IMR-90 (cell line): ENCODE data around the gene ZNF236. TPM values are rescaled to one million over a fixed set of nuclear protein-coding genes. Genes with fewer than 3 reads are reported as not detected.

Experiments used
- ATAC-seq: fragments of 200-7000 bp; cut with Tn5 transposase; 2 replicates; pipeline ENCODE4 v1.9.1; 2020; ENCODE audit warnings: low read depth, mild to moderate bottlenecking, moderate library complexity
- BruUV-seq: library from RNA; stranded (reverse); fragments of 400-500 nt; replicated peaks from 2 replicates; lab custom pipeline; 2021; lab: Mats Ljungman, UMichigan
- CTCF ChIA-PET: fragments of 300-600 bp; formaldehyde crosslinking; extraction: SDS; loops from one replicate; lab custom pipeline; 2021; ENCODE audit warnings: antibody characterized with exemption; lab: Yijun Ruan, JAX
- POLR2A ChIA-PET: fragments of 300-600 bp; sonication (Branson Sonifier 250); formaldehyde crosslinking; loops from one replicate; lab custom pipeline; 2022; ENCODE audit warnings: antibody characterized with exemption; ENCODE audit not compliant: unreplicated experiment; lab: Charles Lee
- DNase-seq: peaks from one replicate; pipeline ENCODE4 v3.0.0; 2013
- H2AFZ ChIP-seq: replicated peaks from 2 replicates; pipeline ENCODE3; 2013; ENCODE audit warnings: low read length, mild to moderate bottlenecking; ENCODE audit not compliant: poor library complexity
- H2AK5ac ChIP-seq: 2 replicates; pipeline ENCODE4 v1.6.1; 2013; ENCODE audit warnings: low read depth, low read length, inconsistent platforms
- H2AK9ac ChIP-seq: replicated peaks from 2 replicates; pipeline ENCODE3; 2013; ENCODE audit warnings: mild to moderate bottlenecking, low read depth, low read length, moderate library complexity; ENCODE audit not compliant: poor library complexity
- H2BK120ac ChIP-seq: 2 replicates; pipeline ENCODE4 v1.6.1; 2013; ENCODE audit warnings: low read depth, low read length, inconsistent platforms
- H2BK15ac ChIP-seq: 3 replicates; pipeline ENCODE4 v1.6.1; 2013; ENCODE audit warnings: low read depth, low read length, inconsistent platforms
- H2BK20ac ChIP-seq: 2 replicates; pipeline ENCODE4 v1.6.1; 2013; ENCODE audit warnings: low read depth, mild to moderate bottlenecking, inconsistent platforms, low read length, moderate library complexity
- H2BK5ac ChIP-seq: 2 replicates; pipeline ENCODE4 v1.6.1; 2013; ENCODE audit warnings: mild to moderate bottlenecking, low read depth, low read length, inconsistent platforms; ENCODE audit not compliant: poor library complexity, severe bottlenecking
- H3K14ac ChIP-seq: replicated peaks from 2 replicates; pipeline ENCODE4 v1.6.1; 2013; ENCODE audit warnings: low read depth, low read length, inconsistent platforms
- H3K18ac ChIP-seq: 2 replicates; pipeline ENCODE4 v1.6.1; 2013; ENCODE audit warnings: low read depth, low read length, control low read depth
- H3K23ac ChIP-seq: 2 replicates; pipeline ENCODE4 v1.6.1; 2013; ENCODE audit warnings: low read depth, low read length, inconsistent platforms
- H3K27ac ChIP-seq: 2 replicates; pipeline ENCODE4 v1.5.1; 2013; ENCODE audit warnings: mild to moderate bottlenecking, control low read depth, low read length; ENCODE audit not compliant: insufficient read depth
- H3K27me3 ChIP-seq: 2 replicates; pipeline ENCODE4 v1.6.1; 2013; ENCODE audit warnings: low read length; ENCODE audit not compliant: control insufficient read depth, insufficient read depth
- H3K36me3 ChIP-seq: 2 replicates; pipeline ENCODE4 v1.6.1; 2013; ENCODE audit warnings: low read length, mixed read lengths; ENCODE audit not compliant: control insufficient read depth, insufficient read depth
- H3K4ac ChIP-seq: 2 replicates; pipeline ENCODE4 v1.6.1; 2013; ENCODE audit warnings: low read depth, low read length, inconsistent platforms
- H3K4me1 ChIP-seq: 2 replicates; pipeline ENCODE4 v1.6.1; 2013; ENCODE audit warnings: low read length, mixed read lengths; ENCODE audit not compliant: control insufficient read depth, insufficient read depth
- H3K4me2 ChIP-seq: 2 replicates; pipeline ENCODE4 v1.6.1; 2013; ENCODE audit warnings: low read depth, mild to moderate bottlenecking, control low read depth, low read length, moderate library complexity
- H3K4me3 ChIP-seq: 2 replicates; pipeline ENCODE4 v1.5.1; 2013; ENCODE audit warnings: low read depth, mild to moderate bottlenecking, control low read depth, low read length, moderate library complexity; ENCODE audit not compliant: insufficient read depth
- H3K56ac ChIP-seq: 2 replicates; pipeline ENCODE4 v1.6.1; 2013; ENCODE audit warnings: low read length, inconsistent platforms; ENCODE audit not compliant: insufficient read depth; ENCODE audit errors: extremely low read depth
- H3K79me1 ChIP-seq, 2 experiments: 2 replicates each; pipeline ENCODE4 v1.6.1; 2013; ENCODE audit warnings: low read length in 2 of 2, inconsistent platforms in 1 of 2, low read depth in 1 of 2
- H3K9ac ChIP-seq: 2 replicates; pipeline ENCODE4 v1.6.1; 2013; ENCODE audit warnings: low read depth, low read length, control low read depth
- H3K9me1 ChIP-seq: 2 replicates; pipeline ENCODE4 v1.6.1; 2013; ENCODE audit warnings: low read length, inconsistent platforms; ENCODE audit not compliant: insufficient read depth
- H3K9me3 ChIP-seq: 2 replicates; pipeline ENCODE4 v1.6.1; 2013; ENCODE audit warnings: low read length; ENCODE audit not compliant: control insufficient read depth, insufficient read depth
- H4K20me1 ChIP-seq: 2 replicates; pipeline ENCODE4 v1.6.1; 2013; ENCODE audit warnings: low read length, inconsistent platforms; ENCODE audit not compliant: insufficient read depth
- H4K5ac ChIP-seq: 2 replicates; pipeline ENCODE4 v1.6.1; 2013; ENCODE audit warnings: mild to moderate bottlenecking, low read depth, low read length, control low read depth
- H4K8ac ChIP-seq, 2 experiments: 2 replicates each; pipeline ENCODE4 v1.6.1; 2013; ENCODE audit warnings: low read depth in 2 of 2, low read length in 2 of 2, control low read depth in 1 of 2, inconsistent platforms in 1 of 2
- H4K91ac ChIP-seq: 2 replicates; pipeline ENCODE4 v1.6.1; 2013; ENCODE audit warnings: low read depth, low read length, inconsistent platforms; ENCODE audit not compliant: insufficient read depth
- BHLHE40 ChIP-seq: fragments of 150-350 bp; IDR thresholded peaks from 2 replicates; pipeline ENCODE4 v1.6.1; 2016; ENCODE audit warnings: mild to moderate bottlenecking, low read depth, low read length
- CEBPB ChIP-seq: IDR thresholded peaks from 2 replicates; pipeline ENCODE4 v1.6.1; 2012; ENCODE audit warnings: low read depth, low read length, improper control_type of control experiment
- CHD1 ChIP-seq: IDR thresholded peaks from 2 replicates; pipeline ENCODE4 v1.6.1; 2012; ENCODE audit warnings: low read depth, low read length, improper control_type of control experiment
- CTCF ChIP-seq: conservative IDR thresholded peaks from 2 replicates; pipeline ENCODE4 v1.5.1; 2012; ENCODE audit warnings: mild to moderate bottlenecking, low read depth, low read length, improper control_type of control experiment
- FOS ChIP-seq: fragments of 150-350 bp; IDR thresholded peaks from 2 replicates; pipeline ENCODE4 v1.6.1; 2016; ENCODE audit warnings: low read depth, low read length
- MAFK ChIP-seq: IDR thresholded peaks from 2 replicates; pipeline ENCODE4 v1.6.1; 2012; ENCODE audit warnings: low read depth, low read length, improper control_type of control experiment
- MAZ ChIP-seq: IDR thresholded peaks from 2 replicates; pipeline ENCODE4 v1.6.1; 2012; ENCODE audit warnings: low read depth, mild to moderate bottlenecking, low read length, improper control_type of control experiment, moderate library complexity, borderline replicate concordance
- MXI1 ChIP-seq: IDR thresholded peaks from 2 replicates; pipeline ENCODE4 v1.6.1; 2012; ENCODE audit warnings: low read depth, mild to moderate bottlenecking, low read length, moderate library complexity, borderline replicate concordance
- NFE2L2 ChIP-seq: fragments of 150-350 bp; IDR thresholded peaks from 2 replicates; pipeline ENCODE4 v1.6.1; 2016; ENCODE audit warnings: low read depth, mild to moderate bottlenecking, low read length
- POLR2A ChIP-seq: IDR thresholded peaks from 2 replicates; pipeline ENCODE4 v1.6.1; 2012; ENCODE audit warnings: mild to moderate bottlenecking, low read depth, low read length
- RAD21 ChIP-seq: IDR thresholded peaks from 2 replicates; pipeline ENCODE4 v1.6.1; 2012; ENCODE audit warnings: low read length, improper control_type of control experiment
- RCOR1 ChIP-seq: IDR thresholded peaks from 2 replicates; pipeline ENCODE4 v1.6.1; 2012; ENCODE audit warnings: mild to moderate bottlenecking, low read length, improper control_type of control experiment; ENCODE audit not compliant: insufficient replicate concordance
- RFX5 ChIP-seq: IDR thresholded peaks from 2 replicates; pipeline ENCODE4 v1.8.0; 2012; ENCODE audit warnings: low read depth, mild to moderate bottlenecking, low read length, moderate library complexity
- SMC3 ChIP-seq: fragments of 150-350 bp; IDR thresholded peaks from 2 replicates; pipeline ENCODE4 v1.6.1; 2016; ENCODE audit warnings: low read depth, mild to moderate bottlenecking, antibody characterized with exemption, low read length, moderate library complexity
- USF2 ChIP-seq: fragments of 150-350 bp; IDR thresholded peaks from 2 replicates; pipeline ENCODE4 v1.6.1; 2017; ENCODE audit warnings: mild to moderate bottlenecking, antibody characterized with exemption, low read length, low read depth
- WGBS, 2 experiments: methylation state at CpG; one replicate each; pipeline versions ENCODE4 v1.1.5 to v1.1.7; 2013; ENCODE audit warnings: missing lambda C conversion rate in 2 of 2; ENCODE audit not compliant: insufficient read length in 1 of 2; ENCODE audit errors: extremely low coverage in 2 of 2; 5-methylcytosine and 5-hydroxymethylcytosine counted together
- dilution Hi-C: fragments of 300-500 bp; cut with HindIII; formaldehyde crosslinking; loops from one replicate; pipeline ENCODE4 v1.14.3; 2018; ENCODE audit warnings: low sequenced_read_pairs; ENCODE audit not compliant: unreplicated experiment
- in situ Hi-C: fragments of 300-500 bp; cut with MboI; formaldehyde crosslinking; loops from 3 replicates; pipeline ENCODE4 v1.14.3; 2019; ENCODE audit warnings: low sequenced_read_pairs, inconsistent platforms, mixed read lengths
- intact Hi-C: fragments of 100-400 bp; cut with micrococcal nuclease; formaldehyde crosslinking; loops from 2 replicates; pipeline ENCODE4 v1.10.0; 2022
- polyA plus RNA-seq, 3 experiments: library from polyadenylated mRNA; depleted of rRNA; stranded (reverse); fragments of >200 nt; gene quantifications; 2 replicates each; pipeline ENCODE4 v1.2.3, GENCODE V29; 2012; ENCODE audit warnings: low replicate concordance in 1 of 3
- total RNA-seq: library from RNA; depleted of rRNA; stranded (reverse); fragments of >200 nt; gene quantifications from 2 replicates; pipeline ENCODE4 v1.2.3, GENCODE V29; 2012
- TF ChIP-seq, protein P1 (sequence below): fragments of 150-350 bp; IDR thresholded peaks from 2 replicates; pipeline ENCODE4 v1.6.1; 2016; ENCODE audit warnings: low read depth, mild to moderate bottlenecking, low read length, moderate library complexity, borderline replicate concordance

ZNF236 gene
- total and polyA plus RNA-seq, 2 of the 4 experiments (the other 2 are of a cell fraction) = 3.6 to 9.7 TPM

GRCh38 chr18:76996429-76996828, 174.1 kb downstream of the ZNF236 start:
- H4K20me1 ChIP-seq = no peaks in the 10 kb centered on the region
- H3K4me1 ChIP-seq = no peaks in the 10 kb centered on the region
- no peaks in the 10 kb centered on the region for H3K79me1 ChIP-seq
- ChIA-PET CTCF (interaction anchor here (0.6 to 2.4 kb wide), 2 partner anchors 197 to 215 kb away, joined by 3 to 12 read pairs; no protein-coding TSS in a partner anchor), POLR2A (no interaction called here)
- intact Hi-C loops (no loop called here), in situ Hi-C loops (no loop called here), dilution Hi-C loops (no loop called here)
- no peaks in the 10 kb centered on the region for H3K9me1 ChIP-seq
- H3K56ac ChIP-seq = no peak overlapping the region
- H3K4me2 ChIP-seq = no peak overlapping the region
- no peak overlapping the region for H4K91ac ChIP-seq
- H2AK9ac ChIP-seq = no peak overlapping the region
- no peak overlapping the region for H2AK5ac ChIP-seq
- TF ChIP-seq, protein P1, sequence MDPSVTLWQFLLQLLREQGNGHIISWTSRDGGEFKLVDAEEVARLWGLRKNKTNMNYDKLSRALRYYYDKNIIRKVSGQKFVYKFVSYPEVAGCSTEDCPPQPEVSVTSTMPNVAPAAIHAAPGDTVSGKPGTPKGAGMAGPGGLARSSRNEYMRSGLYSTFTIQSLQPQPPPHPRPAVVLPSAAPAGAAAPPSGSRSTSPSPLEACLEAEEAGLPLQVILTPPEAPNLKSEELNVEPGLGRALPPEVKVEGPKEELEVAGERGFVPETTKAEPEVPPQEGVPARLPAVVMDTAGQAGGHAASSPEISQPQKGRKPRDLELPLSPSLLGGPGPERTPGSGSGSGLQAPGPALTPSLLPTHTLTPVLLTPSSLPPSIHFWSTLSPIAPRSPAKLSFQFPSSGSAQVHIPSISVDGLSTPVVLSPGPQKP = no peak
- TF ChIP-seq RFX5 (no peak), CEBPB (no peak), CHD1 (no peak), POLR2A (no peak), RAD21 (no peak), FOS (no peak), BHLHE40 (no peak), MXI1 (no peak), RCOR1 (no peak), MAZ (no peak), MAFK (no peak), NFE2L2 (no peak), SMC3 (no peak), USF2 (no peak), CTCF (no peak)
- no peak overlapping the region for H3K9ac ChIP-seq
- no peak overlapping the region for H2AFZ ChIP-seq
- H3K4me3 ChIP-seq = no peak overlapping the region
- H3K4ac ChIP-seq = no peak overlapping the region
- H3K14ac ChIP-seq = no peak overlapping the region
- no peak for ATAC-seq
- H3K23ac ChIP-seq = no peak overlapping the region
- H4K8ac ChIP-seq = no peak overlapping the region
- H2BK120ac ChIP-seq = no peak overlapping the region
- no peak overlapping the region for H2BK20ac ChIP-seq
- no peak for DNase-seq
- H3K27ac ChIP-seq = no peak overlapping the region
- no peaks in the 10 kb centered on the region for H3K36me3 ChIP-seq
- peaks cover 2% of the 10 kb centered on the region for H3K27me3 ChIP-seq
- H4K5ac ChIP-seq = no peak overlapping the region
- 52% methylated on average over 3 of the region's 7 CpGs; no CpG with 5 or more reads in 1 of the 2 experiments for WGBS, 2 experiments
- H3K18ac ChIP-seq = no peak overlapping the region
- no peaks in the 10 kb centered on the region for H3K9me3 ChIP-seq
- H2BK15ac ChIP-seq = no peak overlapping the region
- no peak overlapping the region for H2BK5ac ChIP-seq
- no TSS peak for BruUV-seq
